GM23338 (cell line): Measurements from ENCODE around the gene NAT14. TPM values are rescaled to one million over a fixed set of nuclear protein-coding genes. Genes with fewer than 3 reads are reported as not detected.

Experiments used
- ATAC-seq: fragments of 200-7000 bp; cut with Tn5 transposase; 3 replicates; pipeline ENCODE4 v1.9.1; 2020
- DNase-seq: peaks from one replicate; pipeline ENCODE4 v3.0.0-alpha.2; 2015; ENCODE audit warnings: low spot score
- H2AFZ ChIP-seq: fragments of 200-600 bp; sonication (generic); 2 replicates; pipeline ENCODE4 v1.8.0; 2016; ENCODE audit warnings: antibody characterized with exemption, mild to moderate bottlenecking, moderate library complexity
- H3F3A ChIP-seq: fragments of 200-600 bp; sonication (generic); replicated peaks from 2 replicates; pipeline ENCODE4 v1.8.0; 2017; ENCODE audit warnings: antibody characterized with exemption, mixed run types, low read depth
- H3K27ac ChIP-seq: fragments of 200-600 bp; sonication (generic); 2 replicates; pipeline ENCODE4 v1.6.1; 2016; ENCODE audit warnings: low read depth
- H3K27me3 ChIP-seq: fragments of 200-600 bp; sonication (generic); 2 replicates; pipeline ENCODE4 v1.8.0; 2016; ENCODE audit warnings: mild to moderate bottlenecking, mixed run types, moderate library complexity; ENCODE audit not compliant: insufficient read depth
- H3K36me3 ChIP-seq: fragments of 200-600 bp; sonication (generic); 2 replicates; pipeline ENCODE4 v1.8.0; 2016; ENCODE audit warnings: mild to moderate bottlenecking; ENCODE audit not compliant: insufficient read depth
- H3K4me1 ChIP-seq: fragments of 200-600 bp; sonication (generic); 2 replicates; pipeline ENCODE4 v1.8.0; 2016; ENCODE audit warnings: mild to moderate bottlenecking, moderate library complexity; ENCODE audit not compliant: insufficient read depth
- H3K4me2 ChIP-seq: fragments of 200-600 bp; sonication (generic); 2 replicates; pipeline ENCODE4 v1.7.1; 2017; ENCODE audit warnings: mixed run types
- H3K4me3 ChIP-seq: fragments of 200-600 bp; sonication (generic); 2 replicates; pipeline ENCODE4 v1.6.1; 2016; ENCODE audit warnings: mixed run types
- H3K79me2 ChIP-seq: fragments of 200-600 bp; sonication (generic); replicated peaks from 2 replicates; pipeline ENCODE4 v1.8.0; 2017; ENCODE audit warnings: mild to moderate bottlenecking; ENCODE audit not compliant: insufficient read depth
- H3K9me2 ChIP-seq: fragments of 200-600 bp; sonication (generic); 2 replicates; pipeline ENCODE4 v1.8.0; 2017; ENCODE audit not compliant: insufficient read depth
- H4K20me1 ChIP-seq: fragments of 200-600 bp; sonication (generic); replicated peaks from 2 replicates; pipeline ENCODE4 v1.8.0; 2017; ENCODE audit warnings: mild to moderate bottlenecking; ENCODE audit not compliant: insufficient read depth
- H3K27ac Mint-ChIP-seq: 2 replicates; pipeline ENCODE4 v1.8.0; 2020; ENCODE audit warnings: inconsistent platforms, mild to moderate bottlenecking, moderate library complexity, mixed read lengths
- H3K27me3 Mint-ChIP-seq: 3 replicates; pipeline ENCODE4 v1.8.0; 2022; ENCODE audit warnings: low read depth, mild to moderate bottlenecking, moderate library complexity, mixed read lengths, inconsistent platforms; ENCODE audit not compliant: insufficient read depth, poor library complexity
- H3K36me3 Mint-ChIP-seq: 3 replicates; pipeline ENCODE4 v1.8.0; 2021; ENCODE audit warnings: low read depth, mild to moderate bottlenecking, inconsistent platforms, moderate library complexity, mixed read lengths
- H3K4me1 Mint-ChIP-seq: 3 replicates; pipeline ENCODE4 v1.8.0; 2020; ENCODE audit warnings: mild to moderate bottlenecking, inconsistent platforms, mixed read lengths
- H3K4me3 Mint-ChIP-seq: 3 replicates; pipeline ENCODE4 v1.8.0; 2021; ENCODE audit warnings: moderate library complexity, mild to moderate bottlenecking, inconsistent platforms, mixed read lengths
- H3K9me3 Mint-ChIP-seq: 3 replicates; pipeline ENCODE4 v1.8.0; 2020; ENCODE audit warnings: moderate library complexity, mild to moderate bottlenecking, inconsistent platforms, mixed read lengths
- CREB1 ChIP-seq: fragments of 250-450 bp; sonication (Bioruptor Pico); IDR thresholded peaks from 2 replicates; pipeline ENCODE4 v1.5.0; 2020; ENCODE audit warnings: low read depth, mild to moderate bottlenecking, moderate library complexity
- ETS1 ChIP-seq: IDR thresholded peaks from 2 replicates; pipeline ENCODE4 v1.6.1; 2016; ENCODE audit warnings: antibody characterized with exemption
- EZH2phosphoT487 ChIP-seq: fragments of 200-600 bp; sonication (generic); IDR thresholded peaks from one replicate; pipeline ENCODE4 v1.8.1; 2018; ENCODE audit warnings: antibody characterized with exemption; ENCODE audit not compliant: unreplicated experiment
- JUNB ChIP-seq: IDR thresholded peaks from one replicate; pipeline ENCODE4 v1.6.1; 2016; ENCODE audit warnings: antibody characterized with exemption; ENCODE audit not compliant: unreplicated experiment
- NANOG ChIP-seq: IDR thresholded peaks from 2 replicates; pipeline ENCODE4 v1.6.1; 2016; ENCODE audit warnings: antibody characterized with exemption, borderline replicate concordance
- POLR2AphosphoS5 ChIP-seq: IDR thresholded peaks from 2 replicates; pipeline ENCODE4 v1.6.1; 2016; ENCODE audit warnings: antibody characterized with exemption, low read depth
- REST ChIP-seq: IDR thresholded peaks from one replicate; pipeline ENCODE4 v1.6.1; 2018; ENCODE audit warnings: antibody characterized with exemption; ENCODE audit not compliant: unreplicated experiment
- STAT1 ChIP-seq: IDR thresholded peaks from one replicate; pipeline ENCODE4 v1.6.1; 2016; ENCODE audit warnings: antibody characterized with exemption; ENCODE audit not compliant: unreplicated experiment
- ZNF331 ChIP-seq: fragments of 250-450 bp; sonication (Bioruptor Pico); IDR thresholded peaks from 2 replicates; pipeline ENCODE4 v1.5.0; 2020; ENCODE audit warnings: low read depth, mild to moderate bottlenecking, moderate library complexity
- polyA plus RNA-seq: library from polyadenylated mRNA; unstranded; fragments of >200 nt; fragmentation: Nextera tagmentation; extraction: Ambion mirVana; gene quantifications from 2 replicates; pipeline ENCODE4 v1.2.1, GENCODE V29; 2016
- total RNA-seq: library from RNA; depleted of rRNA; stranded (reverse); fragments of >200 nt; shearing (Covaris generic); gene quantifications from 2 replicates; pipeline ENCODE4 v1.2.3, GENCODE V29; 2014

NAT14 gene
- total and polyA plus RNA-seq, 2 experiments from 2014 or later: 27.8 to 39.6 TPM

DNA sequence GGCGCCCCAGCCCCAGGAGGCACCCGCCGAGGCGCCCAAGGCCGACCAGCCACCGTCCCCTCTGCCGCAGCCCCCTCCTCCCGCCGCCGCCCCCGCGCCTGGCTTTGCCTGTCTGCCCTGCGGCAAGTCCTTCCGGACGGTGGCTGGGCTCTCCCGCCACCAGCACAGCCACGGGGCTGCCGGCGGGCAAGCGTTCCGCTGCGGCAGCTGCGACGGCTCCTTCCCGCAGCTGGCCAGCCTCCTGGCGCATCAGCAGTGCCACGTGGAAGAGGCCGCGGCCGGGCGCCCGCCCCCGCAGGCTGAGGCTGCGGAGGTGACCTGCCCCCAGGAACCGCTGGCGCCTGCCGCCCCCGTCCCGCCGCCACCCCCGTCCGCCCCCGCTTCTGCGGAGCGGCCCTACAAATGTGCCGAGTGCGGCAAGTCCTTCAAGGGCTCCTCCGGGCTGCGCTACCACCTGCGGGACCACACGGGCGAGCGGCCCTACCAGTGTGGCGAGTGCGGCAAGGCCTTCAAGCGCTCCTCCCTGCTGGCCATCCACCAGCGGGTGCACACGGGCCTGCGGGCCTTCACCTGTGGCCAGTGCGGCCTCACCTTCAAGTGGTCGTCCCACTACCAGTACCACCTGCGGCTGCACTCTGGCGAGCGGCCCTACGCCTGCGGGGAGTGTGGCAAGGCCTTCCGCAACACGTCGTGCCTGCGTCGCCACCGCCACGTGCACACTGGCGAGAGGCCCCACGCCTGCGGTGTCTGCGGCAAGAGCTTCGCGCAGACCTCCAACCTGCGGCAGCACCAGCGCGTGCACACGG, 2.6 kb upstream of the NAT14 start:
- H3K27ac ChIP-seq: no peak overlapping the region
- DNase-seq: peak; percentile 64
- TF ChIP-seq REST (no peak), JUNB (no peak), NANOG (no peak), POLR2AphosphoS5 (no peak), CREB1 (CRISPR knock-in tag) (no peak), EZH2phosphoT487 (no peak), ZNF331 (CRISPR knock-in tag) (no peak), STAT1 (no peak)
- peak overlapping the region; percentile 66; the same call in 1 of the 2 replicates for H3K4me2 ChIP-seq
- peaks cover 18% of the 10 kb centered on the region for H3F3A ChIP-seq
- Mint-ChIP-seq H3K27ac (no peak overlapping the region), H3K9me3 (peaks cover 3% of the 10 kb centered on the region; the same call in 2 of the 3 replicates), H3K4me1 (peaks cover 39% of the 10 kb centered on the region), H3K27me3 (peaks cover 15% of the 10 kb centered on the region), H3K4me3 (no peak overlapping the region), H3K36me3 (peaks cover 9% of the 10 kb centered on the region; the same call in 2 of the 3 replicates)
- H3K79me2 ChIP-seq: peaks cover 6% of the 10 kb centered on the region
- no peaks in the 10 kb centered on the region for H4K20me1 ChIP-seq
- H2AFZ ChIP-seq: no peak overlapping the region
- H3K36me3 ChIP-seq: no peaks in the 10 kb centered on the region
- H3K4me1 ChIP-seq: peaks cover 16% of the 10 kb centered on the region; the same call in 1 of the 2 replicates
- ATAC-seq: peak; percentile 5
- no peaks in the 10 kb centered on the region for H3K27me3 ChIP-seq
- H3K9me2 ChIP-seq: no peaks in the 10 kb centered on the region
- H3K4me3 ChIP-seq: peak overlapping the region; percentile 44; the same call in 1 of the 2 replicates

DNA sequence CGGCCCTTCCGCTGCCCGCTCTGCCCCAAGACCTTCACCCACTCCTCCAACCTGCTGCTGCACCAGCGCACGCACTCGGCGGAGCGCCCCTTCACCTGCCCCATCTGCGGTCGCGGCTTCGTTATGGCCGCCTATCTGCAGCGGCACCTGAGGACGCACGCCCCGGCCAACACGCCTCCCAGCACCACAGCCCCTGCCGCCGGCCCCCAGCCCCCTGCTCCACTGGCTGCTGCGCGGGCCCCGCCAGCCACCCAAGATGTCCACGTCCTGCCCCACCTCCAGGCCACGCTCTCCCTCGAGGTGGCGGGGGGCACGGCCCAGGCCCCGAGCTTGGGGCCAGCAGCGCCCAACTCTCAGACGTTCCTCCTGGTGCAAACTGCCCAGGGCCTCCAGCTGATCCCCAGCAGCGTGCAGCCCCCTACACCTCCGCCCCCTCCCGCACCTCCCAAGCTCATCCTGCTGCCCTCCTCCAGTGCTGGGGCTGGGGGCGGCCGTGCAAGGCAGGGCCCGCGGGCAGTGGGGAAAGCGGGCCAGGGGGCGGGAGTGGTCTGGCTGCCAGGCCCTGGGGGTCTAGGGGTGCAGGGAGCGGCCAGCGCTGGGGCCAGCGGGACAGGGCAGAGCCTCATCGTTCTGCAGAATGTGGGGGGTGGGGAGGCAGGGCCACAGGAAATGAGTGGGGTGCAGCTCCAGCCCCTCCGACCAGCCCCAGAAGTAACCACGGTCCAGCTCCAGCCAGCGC, 1.9 kb upstream of the NAT14 start:
- Mint-ChIP-seq H3K27me3 (peaks cover 9% of the 10 kb centered on the region), H3K4me3 (peak overlapping the region; percentile 21; the same call in 1 of the 3 replicates), H3K9me3 (no peaks in the 10 kb centered on the region; the same call in 2 of the 3 replicates), H3K36me3 (peaks cover 5% of the 10 kb centered on the region; the same call in 2 of the 3 replicates), H3K4me1 (peaks cover 38% of the 10 kb centered on the region), H3K27ac (no peak overlapping the region)
- Histone ChIP-seq H3K27me3 (no peaks in the 10 kb centered on the region), H2AFZ (no peak overlapping the region), H3K79me2 (no peaks in the 10 kb centered on the region), H3K4me2 (0 out of 2 replicates have a peak overlapping the region, but pooled peaks have one; percentile 32), H3K4me1 (peaks cover 22% of the 10 kb centered on the region; the same call in 1 of the 2 replicates), H3K9me2 (no peaks in the 10 kb centered on the region), H3K27ac (no peak overlapping the region), H3K36me3 (no peaks in the 10 kb centered on the region), H4K20me1 (no peaks in the 10 kb centered on the region), H3K4me3 (no peak overlapping the region), H3F3A (peaks cover 17% of the 10 kb centered on the region)
- no peak for ATAC-seq
- DNase-seq: no peak
- no peak for TF ChIP-seq ETS1
